Dedifferentiated amniotic fluid mesenchymal stem cell (primary cell): ENCODE results near the gene USPL1.
"Not testable (repeated sequence)": the region's sequence is repeated elsewhere in the genome, so short reads cannot be mapped to it uniquely, and the experiment has no call there.

ENCODE experiments used
- DNase-seq: peaks from one replicate; pipeline ENCODE4 v3.0.0-alpha.2; 2016; ENCODE audit errors: extremely low spot score

USPL1 gene

DNA sequence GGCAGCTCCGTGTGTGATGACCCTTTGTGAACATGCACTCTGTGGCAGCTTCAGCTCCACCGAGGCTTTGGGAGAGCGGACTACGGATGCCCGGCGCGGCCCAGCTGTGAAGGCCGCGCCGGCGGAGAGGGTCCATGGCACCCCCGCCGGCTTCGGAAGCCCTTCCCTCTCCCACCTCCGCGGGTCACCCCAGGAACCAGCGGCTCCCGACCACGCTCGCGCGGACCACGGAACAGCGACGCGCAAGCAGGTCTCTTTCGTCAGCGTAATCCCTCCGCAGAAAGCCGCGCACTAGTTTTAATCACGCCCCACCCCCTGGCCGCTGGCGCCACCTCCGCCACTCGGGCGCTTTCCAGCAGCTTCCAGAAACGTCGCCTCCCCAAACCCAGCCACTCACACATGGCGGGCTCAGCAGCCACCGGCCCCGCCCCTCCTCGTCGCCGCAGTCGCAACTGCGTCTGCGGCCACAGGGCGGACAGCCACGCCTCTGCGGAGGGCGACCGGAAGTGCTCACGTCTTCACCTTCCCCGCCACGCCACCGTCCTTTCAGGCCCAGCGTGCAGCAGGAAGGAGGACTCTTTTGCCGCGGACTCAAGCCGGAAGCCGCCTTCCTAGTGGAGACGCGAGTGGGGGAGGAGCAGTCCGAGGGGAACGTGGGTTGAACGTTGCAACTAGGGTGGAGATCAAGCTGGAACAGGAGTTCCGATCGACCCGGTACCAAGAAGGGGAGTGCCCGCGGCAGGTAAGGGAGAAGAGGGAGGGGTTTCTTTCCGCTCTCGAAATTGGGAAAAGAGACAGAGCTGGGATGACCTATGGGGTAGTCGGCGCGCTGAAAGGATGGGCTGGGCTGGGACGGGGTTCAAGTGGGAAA, at the start of gene USPL1:
TSS of gene USPL1 (plus strand) at position 606 of the 871 bp plus-strand sequence. CDS start 3,221 bp downstream, outside the sequence.
- DNase-seq = peak; percentile 96

DNA sequence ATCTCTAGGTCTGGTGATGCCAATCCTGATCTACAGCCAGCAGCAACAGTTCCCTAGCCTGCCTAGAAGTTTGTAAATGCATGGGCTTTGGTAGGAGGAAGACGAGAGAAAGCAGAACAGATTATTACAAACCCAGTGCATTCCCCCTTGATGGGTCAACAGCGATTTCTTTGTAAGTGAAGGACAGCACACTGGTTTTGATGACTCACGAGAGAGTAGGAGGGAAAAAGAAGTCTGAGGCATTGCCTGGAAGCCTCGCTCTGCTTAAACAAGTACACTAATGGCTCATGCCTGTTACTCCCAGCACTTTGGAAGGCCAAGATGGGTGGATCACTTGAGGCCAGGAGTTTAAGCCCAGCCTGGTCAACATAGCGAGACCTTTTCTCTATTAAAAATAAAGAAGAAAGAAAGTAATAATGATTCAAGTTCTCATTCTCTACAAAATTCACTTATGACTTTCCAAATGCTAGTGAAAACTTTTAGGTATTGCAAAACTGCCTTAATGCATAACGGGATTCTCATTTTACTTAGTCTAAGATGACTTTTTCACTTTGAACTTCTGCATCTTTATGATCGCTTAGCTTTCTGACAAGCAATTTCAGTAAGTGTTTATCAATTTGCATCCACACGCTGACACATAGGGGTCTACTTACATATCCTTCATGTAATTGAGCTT, 47.7 kb upstream of the USPL1 start:
- peak; percentile 96 for DNase-seq

DNA sequence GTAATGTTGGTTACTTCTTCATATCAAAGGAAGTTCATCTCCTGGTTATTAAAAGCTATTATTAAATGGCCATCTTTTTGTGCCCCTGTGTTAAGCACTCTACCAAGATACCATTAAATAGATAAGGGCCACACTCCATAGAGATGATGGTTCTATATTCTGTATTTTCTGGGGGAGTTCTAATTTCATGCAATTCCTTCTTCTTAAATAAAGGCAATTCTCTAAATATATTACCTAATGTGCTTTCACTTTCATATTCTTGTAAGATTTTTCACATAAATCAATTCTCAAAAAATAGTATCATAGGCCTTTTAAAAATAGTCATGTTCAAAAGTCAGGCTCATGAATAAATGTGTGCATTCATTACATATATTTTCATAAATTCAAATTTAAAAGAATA, 47.0 kb upstream of the USPL1 start:
- no peak for DNase-seq

DNA sequence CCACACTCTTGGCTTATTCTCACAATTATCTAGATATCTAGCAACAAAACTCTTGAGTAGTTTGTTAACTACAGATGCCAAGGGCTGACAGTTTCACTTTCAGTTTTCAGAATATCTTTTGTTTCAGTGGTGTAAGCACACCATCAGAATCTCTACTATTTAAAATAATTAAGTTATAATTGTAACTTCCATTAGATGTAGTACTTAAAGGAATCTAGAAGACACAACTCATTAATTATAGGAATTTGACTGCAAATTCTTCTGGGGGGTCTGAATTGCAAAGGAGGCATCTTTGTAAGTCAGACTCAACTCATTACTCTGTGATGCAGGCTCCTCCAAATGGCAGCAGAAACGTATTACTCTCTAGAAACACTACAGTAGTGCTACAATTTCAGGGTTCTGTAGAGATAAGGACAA, 44.9 kb upstream of the USPL1 start:
- peak; percentile 62 for DNase-seq

DNA sequence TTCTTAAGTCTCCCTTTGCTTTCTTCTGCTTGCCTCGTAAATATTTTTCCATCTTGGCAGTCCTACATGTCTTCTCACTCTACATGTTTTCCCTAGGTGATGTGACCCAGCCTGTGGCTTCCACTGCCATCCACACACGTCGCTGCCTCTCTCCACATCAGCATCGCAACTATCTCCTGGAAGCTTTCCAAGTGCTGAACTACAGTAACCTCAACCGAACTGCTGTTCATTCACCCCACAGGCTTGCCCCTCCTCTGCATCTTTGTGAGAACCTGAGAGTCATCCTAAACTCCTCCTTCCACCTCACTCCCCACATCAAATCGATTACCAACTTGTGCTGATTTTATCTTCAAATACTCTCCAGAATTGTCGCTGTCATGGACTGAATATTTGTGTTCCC, 41.2 kb upstream of the USPL1 start:
- no peak for DNase-seq

DNA sequence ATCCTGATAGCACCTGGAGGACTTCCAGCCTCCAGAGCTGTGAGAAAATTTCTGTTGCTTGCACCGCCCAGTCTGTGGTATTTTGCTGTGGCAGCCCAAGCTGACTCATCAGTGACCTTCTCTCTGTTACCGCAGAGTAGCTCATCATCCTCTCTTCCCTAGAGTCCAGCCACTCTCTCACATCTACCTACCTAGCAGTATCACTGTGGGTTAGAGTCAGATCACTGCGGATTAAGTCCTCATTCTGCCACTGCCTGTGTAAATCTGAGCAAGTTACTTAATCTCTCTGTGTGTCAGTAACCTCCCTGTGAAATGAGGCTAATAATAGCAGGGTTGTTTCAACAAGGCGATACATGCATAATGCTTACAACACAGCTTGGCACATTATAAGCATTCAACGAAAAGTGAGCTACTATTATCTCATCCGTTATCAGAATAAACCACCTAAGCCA, 40.3 kb upstream of the USPL1 start:
- DNase-seq = peak; percentile 45

DNA sequence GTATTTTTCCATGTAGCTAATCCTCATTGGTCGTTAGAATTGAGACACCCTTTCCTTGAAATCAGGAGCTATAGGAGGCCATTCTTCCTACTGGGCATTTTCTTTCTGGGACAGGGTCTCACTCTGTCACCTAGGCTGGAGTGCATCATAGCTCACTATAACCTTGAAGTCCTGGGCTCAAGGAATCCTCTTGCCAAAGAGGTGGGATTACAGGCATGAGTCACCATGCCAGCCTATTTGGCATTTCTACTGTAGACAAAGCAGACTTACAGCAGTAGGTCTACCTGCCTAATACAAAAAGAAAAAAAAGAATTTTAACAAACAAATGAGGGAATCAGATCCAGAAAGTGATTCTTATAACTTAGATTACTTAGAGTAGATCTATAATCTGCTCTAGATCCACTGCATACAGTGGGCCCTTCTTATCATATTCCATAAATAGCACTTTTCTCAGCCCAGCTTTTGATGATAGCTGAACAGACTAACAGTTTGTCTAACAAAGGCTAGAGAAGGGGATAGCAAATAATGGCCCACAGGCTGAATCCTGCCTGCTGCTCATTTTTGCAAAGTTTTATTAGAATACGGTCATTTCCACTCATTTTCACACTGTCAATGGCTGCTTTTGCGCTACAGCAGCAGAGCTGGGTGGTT, 36.7 kb upstream of the USPL1 start:
- no peak for DNase-seq

DNA sequence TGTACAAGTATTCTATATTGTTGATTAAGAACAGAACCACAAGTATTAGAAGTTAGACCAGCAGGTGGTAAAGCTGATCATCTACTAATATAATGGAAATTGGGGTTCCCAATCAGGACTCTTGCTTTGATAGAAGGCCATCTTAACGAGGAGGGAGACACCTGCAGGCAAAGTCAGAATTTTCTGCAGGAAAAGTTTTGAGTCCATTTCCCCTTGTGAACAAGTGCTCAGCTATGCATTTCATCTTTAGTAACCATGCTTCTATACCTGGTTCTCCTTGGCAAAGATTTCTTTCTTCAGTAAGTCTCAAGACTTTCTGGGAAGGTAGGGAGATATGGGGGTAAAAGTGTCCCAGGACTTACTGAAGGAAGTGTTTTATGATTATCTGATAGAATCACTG, 36.1 kb upstream of the USPL1 start:
- DNase-seq = no peak

DNA sequence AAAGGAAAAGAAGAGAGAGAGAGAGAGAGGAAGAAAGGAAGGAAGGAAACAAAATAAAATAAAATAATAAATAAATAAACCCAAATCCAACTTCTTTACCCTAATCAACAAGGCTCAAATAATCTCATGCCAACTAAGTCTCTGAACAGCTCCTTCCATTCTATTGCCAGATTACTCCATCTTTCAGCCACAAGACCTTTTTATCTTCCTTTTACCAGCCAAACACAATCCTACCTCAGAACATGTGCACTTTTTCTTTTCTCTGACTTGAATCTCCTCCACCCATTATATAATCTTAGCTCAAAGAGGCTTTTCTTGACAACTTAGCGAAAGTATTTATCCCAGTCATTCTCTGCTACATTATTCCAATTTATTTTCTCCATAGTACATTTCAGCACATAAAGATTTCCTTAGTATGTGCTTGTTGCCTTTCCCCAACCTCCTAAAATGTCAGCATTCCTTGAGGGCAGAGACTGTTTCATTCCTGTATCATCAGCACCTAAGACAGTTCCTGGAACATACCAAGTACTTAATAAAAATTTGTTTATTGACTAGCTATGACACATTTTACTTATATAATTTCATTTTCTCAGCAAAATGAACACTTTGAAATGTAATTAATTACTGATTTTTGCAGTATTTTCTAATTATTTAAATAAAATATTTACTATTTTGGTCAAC, 33.5 kb upstream of the USPL1 start:
- no peak for DNase-seq

DNA sequence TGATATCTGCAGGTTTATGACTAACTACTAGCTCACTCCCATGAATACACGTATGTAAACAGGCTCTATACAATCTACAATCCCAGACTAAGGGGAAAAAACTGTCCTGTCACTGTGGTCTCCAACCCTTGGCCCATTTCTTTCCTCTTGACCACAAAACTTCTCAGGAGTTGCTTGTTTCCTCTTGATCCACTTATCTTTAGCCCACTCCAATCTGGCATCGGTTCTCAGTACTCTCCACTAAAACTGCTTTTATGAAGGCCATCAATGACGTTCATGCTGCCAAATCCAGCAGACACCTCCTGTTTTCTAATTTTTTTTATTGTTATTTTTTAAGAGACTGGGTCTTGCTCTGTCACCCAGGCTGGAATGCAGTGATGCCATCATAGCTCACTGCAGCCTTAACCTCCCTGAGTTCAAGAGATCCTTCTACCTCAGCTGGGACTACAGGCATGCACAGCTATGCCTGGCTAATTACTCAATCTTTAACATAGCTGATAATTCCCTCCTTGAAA, 31.9 kb upstream of the USPL1 start:
- no peak for DNase-seq

DNA sequence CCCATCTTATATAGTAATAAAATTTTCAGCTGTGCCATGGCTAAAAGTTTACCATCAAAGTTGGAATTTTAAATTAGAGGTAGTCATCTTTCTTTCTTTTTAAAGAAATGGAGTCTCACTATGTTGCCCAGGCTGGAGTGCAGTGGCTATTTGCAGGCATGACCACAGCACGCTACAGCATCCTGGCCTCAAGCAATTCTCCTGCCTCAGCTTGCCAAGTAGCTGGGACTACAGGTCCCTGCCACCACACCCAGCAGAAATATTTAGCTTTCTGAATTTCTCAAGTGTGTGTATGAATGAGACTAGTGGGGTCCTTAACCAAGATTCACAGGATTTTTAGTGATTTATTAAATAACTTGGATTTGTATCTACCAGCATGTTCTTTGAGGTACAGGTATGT, 30.5 kb upstream of the USPL1 start:
- DNase-seq = no peak

DNA sequence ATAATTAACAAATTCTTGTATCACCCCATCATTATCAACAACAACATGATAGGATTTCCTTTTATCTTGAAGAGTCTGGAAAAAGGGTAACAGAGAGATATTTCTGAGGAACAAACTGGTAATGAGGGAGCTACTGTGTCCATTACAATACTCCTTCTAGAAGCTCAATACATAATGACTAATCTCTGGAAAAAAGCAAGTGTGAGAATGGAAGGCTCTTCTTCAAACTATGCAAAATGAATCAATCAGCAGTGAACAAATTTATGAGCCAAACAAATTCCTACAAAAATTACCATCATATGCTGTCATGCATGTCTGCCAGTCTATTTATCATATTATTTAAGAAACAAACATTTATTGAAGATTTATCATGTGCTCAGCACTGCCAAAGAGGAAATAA, 30.0 kb upstream of the USPL1 start:
- no peak for DNase-seq

DNA sequence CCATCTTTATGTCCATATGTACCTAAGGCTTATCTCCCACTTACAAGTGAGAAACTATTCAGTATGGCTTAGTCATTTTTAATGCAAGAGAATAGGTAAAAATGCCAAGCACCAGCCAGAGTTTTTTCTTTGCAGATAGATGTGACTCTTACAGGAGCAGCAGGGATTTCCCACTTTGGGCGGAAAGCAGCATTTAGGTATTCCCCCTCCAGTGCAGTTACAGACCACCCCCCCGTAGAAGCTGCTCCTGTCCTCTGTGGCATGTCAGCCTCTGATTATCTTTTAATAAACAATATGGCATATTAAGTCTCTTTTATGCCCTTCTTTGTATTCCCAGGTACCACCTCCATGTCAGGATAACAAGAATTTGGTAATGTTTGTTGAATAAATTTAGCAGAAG, 24.7 kb upstream of the USPL1 start:
- no peak for DNase-seq

DNA sequence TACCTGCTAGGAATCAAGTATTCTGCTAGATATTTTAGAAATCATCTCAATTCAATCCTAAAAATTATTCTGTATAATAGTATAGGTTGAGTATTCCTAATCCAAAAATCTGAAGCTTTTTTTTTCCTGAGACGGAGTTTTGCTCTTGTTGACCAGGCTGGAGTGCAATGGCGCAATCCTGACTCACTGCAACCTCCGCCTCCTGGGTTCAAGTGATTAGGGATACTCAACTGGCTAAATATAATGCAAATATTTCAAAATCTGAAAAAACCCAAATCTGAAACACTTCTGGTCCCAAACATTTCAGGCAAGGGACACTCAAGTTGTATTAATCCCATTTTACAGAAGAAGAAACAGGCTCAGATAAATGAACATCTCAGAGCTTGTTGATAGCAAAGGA, 17.2 kb upstream of the USPL1 start:
- DNase-seq = no peak

DNA sequence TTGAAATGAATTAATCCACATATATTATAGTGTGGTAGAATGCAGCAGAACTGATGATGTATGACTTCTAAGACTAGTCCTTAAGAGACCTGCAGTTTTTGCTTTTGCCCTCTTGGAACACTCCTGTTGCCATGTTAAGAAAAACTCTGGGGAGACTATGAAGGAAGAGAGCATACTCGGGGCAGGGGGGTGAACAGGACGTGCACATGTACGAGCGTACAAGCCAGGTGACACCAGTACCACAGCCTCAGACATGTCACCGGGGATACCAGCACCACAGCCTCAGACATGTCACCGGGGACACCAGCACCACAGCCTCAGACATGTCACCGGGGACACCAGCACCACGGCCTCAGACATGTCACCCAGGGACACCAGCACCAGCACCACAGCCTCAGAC, 15.9 kb upstream of the USPL1 start:
- no peak for DNase-seq

DNA sequence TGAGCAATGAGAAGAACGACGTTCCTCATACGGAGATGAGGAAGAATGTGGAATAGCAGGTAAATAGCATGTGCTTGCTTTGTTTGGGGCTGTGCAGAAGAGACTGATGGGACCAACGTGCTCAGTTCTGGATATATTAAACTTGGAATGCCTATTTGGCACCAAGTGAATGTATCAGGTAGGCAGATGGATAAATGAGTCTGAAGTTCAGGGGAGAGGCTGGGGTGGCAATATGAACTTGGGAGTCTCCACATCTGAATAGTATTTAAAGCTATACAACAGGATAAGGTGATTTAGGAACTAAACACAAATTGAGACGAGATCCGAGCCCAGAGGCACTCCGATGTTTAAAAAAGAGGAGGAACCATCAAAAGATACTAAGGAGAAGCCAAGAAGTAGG, 12.7 kb upstream of the USPL1 start:
- DNase-seq = no peak

DNA sequence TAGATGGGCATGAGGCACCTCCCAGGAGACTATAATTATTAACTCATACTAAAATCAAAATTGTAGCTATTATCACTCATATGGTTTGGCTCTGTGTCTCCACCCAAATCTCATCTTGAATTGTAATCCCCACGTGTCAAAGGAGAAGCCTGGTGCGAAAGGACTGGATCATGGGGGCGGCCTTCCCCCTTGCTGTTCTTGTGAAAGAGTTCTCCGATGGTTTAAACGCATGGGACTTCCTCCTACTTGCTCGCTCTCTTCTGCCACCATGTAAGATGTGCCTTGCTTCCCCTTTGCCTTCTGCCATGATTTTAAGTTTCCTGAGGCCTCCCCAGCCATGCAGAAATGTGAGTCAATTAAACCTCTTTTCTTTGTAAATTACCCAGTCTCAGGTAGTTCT, 10.5 kb upstream of the USPL1 start:
- not testable (repeated sequence) for DNase-seq

DNA sequence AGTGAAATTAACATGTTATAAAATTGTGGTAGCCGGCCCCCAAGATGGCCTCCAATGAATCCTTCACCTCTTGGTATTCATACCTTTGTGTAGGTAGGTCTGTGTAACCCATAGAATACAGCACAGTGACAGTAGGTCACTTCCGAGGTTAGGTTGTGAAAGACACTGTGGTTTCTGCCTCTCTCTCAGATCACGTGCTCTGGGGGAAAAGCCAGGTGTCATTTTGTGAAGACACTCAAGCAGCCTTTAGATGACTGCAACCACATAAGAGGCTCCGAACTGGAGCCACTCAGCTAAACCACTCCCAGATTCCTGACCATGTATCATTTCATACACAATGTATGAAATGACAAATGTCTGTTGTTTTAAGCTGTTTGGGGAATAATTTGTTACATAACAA, 9.8 kb upstream of the USPL1 start:
- DNase-seq = no peak

DNA sequence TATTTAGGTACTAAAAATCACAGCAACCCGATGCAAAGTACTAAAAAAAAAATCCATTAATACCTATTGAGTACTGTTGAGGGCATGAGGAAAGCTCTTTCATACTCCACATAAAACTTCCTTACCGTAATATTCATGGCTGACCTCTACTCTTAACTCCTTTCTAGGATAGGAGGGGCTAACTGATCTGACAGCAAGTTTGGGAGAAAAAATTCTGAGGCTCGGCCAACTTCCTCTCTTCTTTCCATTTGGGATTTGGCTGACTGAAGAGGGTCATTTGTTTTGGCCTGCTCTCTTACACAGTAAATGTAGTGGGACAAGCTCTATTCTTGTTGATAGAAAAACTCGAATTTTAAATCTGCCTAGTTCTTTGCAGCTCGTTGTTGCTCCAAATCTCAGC, 9.4 kb upstream of the USPL1 start:
- DNase-seq = no peak

DNA sequence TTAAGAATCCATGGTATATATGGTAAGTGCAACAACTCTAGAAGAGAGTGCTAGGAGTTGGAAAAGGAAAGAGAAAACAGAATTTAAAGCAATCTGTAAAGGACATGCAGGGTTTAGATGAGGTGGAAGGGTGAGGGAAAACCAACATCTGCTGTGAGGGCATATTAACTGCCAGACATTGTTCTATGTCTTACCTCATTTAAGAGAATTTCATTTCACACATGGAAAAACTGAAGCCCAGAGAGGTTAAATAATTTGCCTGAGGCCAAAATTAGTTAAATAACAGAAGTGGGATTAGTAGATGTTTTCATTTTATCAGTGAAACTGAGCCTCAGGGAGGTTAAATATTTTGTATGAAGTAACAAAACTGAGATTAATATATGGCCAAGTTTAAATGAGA, 7.4 kb upstream of the USPL1 start:
- no peak for DNase-seq

DNA sequence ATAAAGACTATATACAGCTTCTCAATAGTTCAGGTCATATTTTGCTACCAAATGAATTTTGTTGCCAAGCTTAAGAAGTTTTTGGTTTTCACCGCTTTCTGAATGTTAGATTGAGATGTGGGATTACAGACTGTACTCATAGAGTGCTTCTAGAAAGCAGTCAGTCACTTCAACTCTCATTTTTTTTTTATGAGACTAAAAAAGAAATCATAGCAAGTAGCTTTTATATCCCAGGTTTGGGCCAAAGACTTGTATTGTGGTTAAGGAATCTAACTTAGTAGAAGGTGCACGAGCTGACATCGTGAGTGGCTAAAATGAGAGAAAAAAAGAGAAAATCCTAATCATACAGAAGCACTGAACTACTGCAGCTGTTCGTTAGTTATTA, 2.2 kb upstream of the USPL1 start:
- no peak for DNase-seq
